Left lung (tissue), 10 donors: Measurements from ENCODE around the gene HMGCR. TPM values are rescaled to one million over a fixed set of nuclear protein-coding genes. Genes with fewer than 3 reads are reported as not detected.

Source experiments
- ATAC-seq: fragments of 200-7000 bp; cut with Tn5 transposase; one replicate; pipeline ENCODE4 v1.9.1; 2020; ENCODE audit warnings: moderate library complexity
- DNase-seq, 4 donors: peaks; one replicate each; pipeline ENCODE4 v3.0.0-alpha.2; 2013 to 2020
- H3K27ac ChIP-seq, 2 donors: fragments of 200-600 bp; sonication (generic) in 1 of 2; one replicate each; pipeline versions ENCODE4 v1.5.0 to v1.8.0; 2020 to 2021
- H3K27me3 ChIP-seq, 2 donors: fragments of 200-600 bp; sonication (generic) in 1 of 2; one replicate each; pipeline versions ENCODE4 v1.5.0 to v1.8.0; 2020 to 2021
- H3K36me3 ChIP-seq, 2 donors: fragments of 200-600 bp; sonication (generic) in 1 of 2; one replicate each; pipeline versions ENCODE4 v1.5.0 to v1.8.0; 2020 to 2021
- H3K4me1 ChIP-seq, 2 donors: fragments of 200-600 bp; one replicate each; pipeline ENCODE4 v1.8.0; 2021
- H3K4me3 ChIP-seq, 2 donors: fragments of 200-600 bp; sonication (generic) in 1 of 2; one replicate each; pipeline versions ENCODE4 v1.5.0 to v1.8.0; 2020 to 2021; ENCODE audit warnings: mild to moderate bottlenecking in 1 of 2
- H3K9me3 ChIP-seq, 2 donors: fragments of 200-600 bp; sonication (generic) in 1 of 2; one replicate each; pipeline versions ENCODE4 v1.5.0 to v1.8.0; 2020 to 2021
- CTCF ChIP-seq, 2 donors: fragments of 200-600 bp; sonication (generic) in 1 of 2; IDR thresholded peaks; one replicate each; pipeline versions ENCODE4 v1.5.0 to v1.8.0; 2021; ENCODE audit warnings: antibody characterized with exemption in 2 of 2
- intact Hi-C, 2 donors: fragments of 100-400 bp; cut with DNase I; formaldehyde crosslinking; loops; one replicate each; pipeline versions ENCODE4 v1.11.2 to v1.14.2; 2022
- polyA plus RNA-seq, 6 donors: library from polyadenylated mRNA; unstranded; fragments of 120-200 nt; gene quantifications; one replicate each; pipeline ENCODE4 v1.2.1, GENCODE V29; 2013; ENCODE audit not compliant: insufficient read length in 6 of 6
- total RNA-seq, 2 donors: library from RNA; stranded (reverse); fragmentation: NEBNext Ultra II Directional; extraction: Animal tissue kit (Norgen Biotek cat#: 25700); gene quantifications; one replicate each; pipeline ENCODE4 v1.2.1, GENCODE V29; 2021
- donor health status: DM: no; HTN: yes; CAD: no.
- donor health status: DM: no; HTN: no; CAD: no.

HMGCR gene
- total and polyA plus RNA-seq, 8 donors: 37.2 to 166 (median 54.9) TPM

- no peak for ATAC-seq
- no peaks in the 10 kb centered on the region for H3K4me1 ChIP-seq
- intact Hi-C loops: no loop called here
Observed at GRCh38 chr5:75367401-75367800, 30.4 kb downstream of the HMGCR start.

GRCh38 chr5:75368391-75368790 lies 31.4 kb downstream of the HMGCR start:
- Histone ChIP-seq H3K27ac (no peak overlapping the region), H3K9me3 (no peaks in the 10 kb centered on the region), H3K4me3 (no peak overlapping the region), H3K27me3 (no peaks in the 10 kb centered on the region), H3K36me3 (peaks cover 0 to 10% of the 10 kb centered on the region in 2 donors), H3K4me1 (no peaks in the 10 kb centered on the region)
- ATAC-seq: no peak
- intact Hi-C loops: no loop called here
- TF ChIP-seq CTCF (IDR thresholded peaks at IDR 0.05): no peak
- no peak for DNase-seq

More at GRCh38 chr5:75367401-75367800, 30.4 kb downstream of the HMGCR start:
- no peak for DNase-seq
- Histone ChIP-seq H3K27me3 (no peaks in the 10 kb centered on the region), H3K9me3 (no peaks in the 10 kb centered on the region), H3K27ac (no peak overlapping the region), H3K4me3 (no peak overlapping the region), H3K36me3 (peaks cover 0 to 10% of the 10 kb centered on the region in 2 donors)
- TF ChIP-seq CTCF (IDR thresholded peaks at IDR 0.05): no peak

- DNase-seq: no peak
- Histone ChIP-seq H3K27me3 (no peaks in the 10 kb centered on the region), H3K9me3 (no peaks in the 10 kb centered on the region), H3K4me3 (no peak overlapping the region), H3K36me3 (peaks cover 0 to 48% of the 10 kb centered on the region in 2 donors), H3K27ac (no peak overlapping the region), H3K4me1 (no peaks in the 10 kb centered on the region)
- intact Hi-C loops: no loop called here
- TF ChIP-seq CTCF (IDR thresholded peaks at IDR 0.05): no peak
- no peak for ATAC-seq
Observed at GRCh38 chr5:75373862-75374261, 36.8 kb downstream of the HMGCR start.

- DNase-seq: no peak
- H3K36me3 ChIP-seq: peaks cover 0 to 54% of the 10 kb centered on the region in 2 donors
- no peak for TF ChIP-seq CTCF (IDR thresholded peaks at IDR 0.05)
Observed at GRCh38 chr5:75374394-75374814, 37.4 kb downstream of the HMGCR start.

GRCh38 chr5:75375414-75375813 lies 38.4 kb downstream of the HMGCR start:
- H3K27me3 ChIP-seq: no peaks in the 10 kb centered on the region
- no peaks in the 10 kb centered on the region for H3K9me3 ChIP-seq
- H3K4me1 ChIP-seq: no peaks in the 10 kb centered on the region
- H3K27ac ChIP-seq: no peak overlapping the region
- no peak overlapping the region for H3K4me3 ChIP-seq
- ATAC-seq (no peak), DNase-seq (no peak)
- intact Hi-C loops: no loop called here
- no peak for TF ChIP-seq CTCF (IDR thresholded peaks at IDR 0.05)
- H3K36me3 ChIP-seq: peaks cover 0 to 64% of the 10 kb centered on the region in 2 donors

More at GRCh38 chr5:75374394-75374814, 37.4 kb downstream of the HMGCR start:
- H3K27me3 ChIP-seq: no peaks in the 10 kb centered on the region
- no peak for ATAC-seq
- H3K9me3 ChIP-seq: no peaks in the 10 kb centered on the region
- H3K27ac ChIP-seq: no peak overlapping the region
- intact Hi-C loops: no loop called here
- H3K4me1 ChIP-seq: no peaks in the 10 kb centered on the region
- no peak overlapping the region for H3K4me3 ChIP-seq
